Stimulated activated naive CD8-positive, alpha-beta T cell treated with anti-CD3 and anti-CD28 coated beads, Interleukin-15, Interleukin-2, amounts not matched to agents 100 ng/mL and 50 ng/mL, for 24 hours (primary cell): Measurements from ENCODE around the gene POLH.
A peak's percentile ranks its signal among the peaks of the same experiment; 100 is the strongest.
"Not testable (repeated sequence)": the region's sequence is repeated elsewhere in the genome, so short reads cannot be mapped to it uniquely, and the experiment has no call there.

ENCODE experiments used
- H3K27ac Mint-ChIP-seq: one replicate; pipeline ENCODE4 v1.8.0; 2021; ENCODE audit warnings: mild to moderate bottlenecking, mixed read lengths
- H3K27me3 Mint-ChIP-seq: one replicate; pipeline ENCODE4 v1.8.0; 2021; ENCODE audit warnings: mixed read lengths
- H3K36me3 Mint-ChIP-seq: one replicate; pipeline ENCODE4 v1.8.0; 2021; ENCODE audit warnings: low read depth, mixed read lengths
- H3K4me1 Mint-ChIP-seq: one replicate; pipeline ENCODE4 v1.8.0; 2021; ENCODE audit warnings: low read depth, mixed read lengths
- H3K4me3 Mint-ChIP-seq: one replicate; pipeline ENCODE4 v1.8.0; 2021; ENCODE audit warnings: mild to moderate bottlenecking, mixed read lengths
- H3K9me3 Mint-ChIP-seq: one replicate; pipeline ENCODE4 v1.8.0; 2021; ENCODE audit warnings: mixed read lengths

POLH gene

GRCh38 chr6:43582911-43583310, 6.9 kb downstream of the POLH start:
- Mint-ChIP-seq H3K4me1 (peaks cover 34% of the 10 kb centered on the region), H3K36me3 (peaks cover 65% of the 10 kb centered on the region), H3K27ac (no peak overlapping the region), H3K27me3 (no peaks in the 10 kb centered on the region), H3K9me3 (no peaks in the 10 kb centered on the region), H3K4me3 (no peak overlapping the region)

DNA sequence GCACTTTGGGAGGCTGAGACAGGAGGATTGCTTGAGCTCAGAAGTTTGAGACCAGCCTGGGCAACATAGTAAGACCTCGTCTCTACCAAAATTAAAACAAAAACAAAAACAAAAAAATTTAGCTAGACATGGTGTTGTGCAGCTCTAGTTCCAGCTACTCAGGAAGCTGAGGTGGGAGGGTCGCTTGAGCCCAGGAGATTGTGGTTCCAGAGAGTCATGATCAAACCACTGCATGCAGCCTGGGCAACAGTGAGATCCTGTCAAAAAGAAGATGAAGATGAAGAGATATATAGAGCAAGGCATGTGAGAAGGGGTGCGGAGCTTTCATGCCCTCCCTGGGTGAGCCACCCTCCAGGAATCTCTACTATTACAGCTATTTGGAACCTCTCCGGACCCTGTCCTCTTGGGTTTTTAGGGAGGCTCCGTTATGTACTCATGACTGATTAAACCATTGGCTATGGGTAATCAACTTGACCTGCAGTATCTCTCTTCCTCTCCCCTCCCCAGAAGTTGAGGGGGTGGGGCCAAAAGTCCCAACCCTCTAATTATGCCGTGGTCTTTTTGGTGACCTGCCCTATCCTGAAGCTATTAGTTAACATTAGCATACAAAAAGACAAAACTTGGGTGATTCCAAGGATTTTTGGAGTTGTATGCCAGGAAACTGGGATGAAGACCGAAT, 9.0 kb downstream of the POLH start:
- H3K27ac Mint-ChIP-seq = no peak overlapping the region
- peaks cover 17% of the 10 kb centered on the region for H3K4me1 Mint-ChIP-seq
- H3K27me3 Mint-ChIP-seq = no peaks in the 10 kb centered on the region
- H3K36me3 Mint-ChIP-seq = peaks cover 65% of the 10 kb centered on the region
- H3K9me3 Mint-ChIP-seq = no peaks in the 10 kb centered on the region
- no peak overlapping the region for H3K4me3 Mint-ChIP-seq

GRCh38 chr6:43588194-43588593, 12.2 kb downstream of the POLH start:
- H3K27ac Mint-ChIP-seq = no peak overlapping the region
- peaks cover 68% of the 10 kb centered on the region for H3K36me3 Mint-ChIP-seq
- H3K4me1 Mint-ChIP-seq = peaks cover 17% of the 10 kb centered on the region
- no peaks in the 10 kb centered on the region for H3K9me3 Mint-ChIP-seq
- no peaks in the 10 kb centered on the region for H3K27me3 Mint-ChIP-seq
- H3K4me3 Mint-ChIP-seq = no peak overlapping the region

DNA sequence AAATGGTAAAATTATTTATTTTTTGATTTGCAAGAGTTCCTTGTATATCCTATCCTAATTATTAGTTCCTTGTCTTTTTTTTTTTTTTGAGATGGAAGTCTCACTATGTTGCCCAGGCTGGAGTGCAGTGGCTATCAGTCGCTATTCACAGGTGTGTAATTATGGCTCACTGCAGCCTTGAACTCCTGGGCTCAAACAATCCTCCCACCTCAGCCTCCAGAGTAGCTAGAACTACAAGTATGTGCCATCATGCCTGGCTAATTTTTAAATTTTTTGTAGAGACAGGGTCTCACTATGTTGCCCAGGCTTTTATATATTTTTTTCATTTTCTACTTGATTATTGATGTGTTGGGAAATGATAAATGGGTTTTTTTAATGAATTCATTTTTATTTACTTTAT, 13.6 kb downstream of the POLH start:
- not testable (repeated sequence) for H3K4me3 Mint-ChIP-seq, H3K4me1 Mint-ChIP-seq, H3K27ac Mint-ChIP-seq, H3K9me3 Mint-ChIP-seq, H3K27me3 Mint-ChIP-seq
- peaks cover 57% of the 10 kb centered on the region for H3K36me3 Mint-ChIP-seq

DNA sequence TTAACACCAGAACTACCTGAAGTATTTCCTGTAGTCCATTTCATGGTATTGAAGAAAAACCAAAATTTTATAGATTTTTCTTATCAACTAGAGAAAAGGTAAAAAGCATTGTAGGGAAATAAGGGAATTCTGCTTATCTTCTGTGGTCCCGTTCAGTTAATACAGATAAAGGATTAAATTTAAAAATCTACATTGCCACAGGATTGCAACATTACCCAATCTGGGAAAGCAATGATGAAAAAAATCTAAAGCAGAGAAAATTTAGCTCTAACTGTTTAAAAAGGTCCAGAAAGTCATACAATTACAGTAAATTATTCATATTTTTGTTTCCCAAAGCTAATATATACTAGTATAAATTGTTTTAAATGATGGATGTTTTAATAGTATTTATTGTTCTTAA, 18.0 kb downstream of the POLH start:
- Mint-ChIP-seq H3K9me3 (no peaks in the 10 kb centered on the region), H3K4me3 (no peak overlapping the region), H3K4me1 (no peaks in the 10 kb centered on the region), H3K36me3 (peaks cover 44% of the 10 kb centered on the region), H3K27ac (no peak overlapping the region), H3K27me3 (no peaks in the 10 kb centered on the region)

DNA sequence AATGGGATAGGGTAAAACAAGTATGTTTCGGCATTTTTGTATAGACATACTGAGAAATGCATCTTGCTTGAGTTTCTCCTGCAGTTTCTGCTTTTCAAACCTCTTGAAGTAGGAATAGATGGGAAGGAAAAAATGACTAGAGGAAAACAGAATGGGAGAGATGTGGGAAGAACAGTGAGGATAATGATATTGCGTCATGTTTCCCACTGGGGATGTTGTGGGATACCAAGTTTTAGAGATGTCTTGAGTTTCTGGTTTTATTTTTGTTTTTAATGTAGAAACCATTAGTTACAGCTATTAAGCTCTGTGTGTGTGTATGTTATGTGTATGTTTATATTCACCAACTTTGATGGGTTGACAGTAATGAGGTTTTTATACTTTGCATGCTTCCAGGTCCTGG, 24.6 kb downstream of the POLH start:
- Mint-ChIP-seq H3K36me3 (peaks cover 54% of the 10 kb centered on the region), H3K27ac (no peak overlapping the region)

DNA sequence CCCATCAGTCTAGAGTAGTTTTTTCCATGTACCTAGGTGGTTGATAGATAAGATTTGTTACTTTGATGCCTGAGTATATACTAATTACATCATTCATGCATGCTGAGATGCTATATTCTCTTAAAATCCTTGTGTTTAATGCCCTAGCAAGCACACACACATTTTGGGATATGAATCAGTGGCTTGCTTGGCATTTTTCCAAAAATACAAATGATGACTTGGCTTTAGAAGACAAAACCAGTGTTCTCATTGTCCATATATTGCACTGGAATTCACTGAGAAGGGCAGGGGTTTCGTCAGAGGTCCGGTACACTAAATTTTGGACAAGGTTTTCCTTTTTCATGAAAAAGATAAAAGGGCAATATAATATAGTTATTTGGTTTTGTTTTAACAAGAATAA, 28.2 kb downstream of the POLH start:
- Mint-ChIP-seq H3K4me3 (no peak overlapping the region), H3K27me3 (no peaks in the 10 kb centered on the region), H3K27ac (no peak overlapping the region), H3K4me1 (no peaks in the 10 kb centered on the region), H3K9me3 (no peaks in the 10 kb centered on the region), H3K36me3 (peaks cover 51% of the 10 kb centered on the region)

More for the DNA sequence above, 24.6 kb downstream of the POLH start:
- Mint-ChIP-seq H3K4me3 (no peak overlapping the region), H3K9me3 (no peaks in the 10 kb centered on the region), H3K27me3 (no peaks in the 10 kb centered on the region), H3K4me1 (no peaks in the 10 kb centered on the region)

- peaks cover 53% of the 10 kb centered on the region for H3K36me3 Mint-ChIP-seq
- H3K4me1 Mint-ChIP-seq = no peaks in the 10 kb centered on the region
- H3K4me3 Mint-ChIP-seq = no peak overlapping the region
- no peaks in the 10 kb centered on the region for H3K9me3 Mint-ChIP-seq
- no peaks in the 10 kb centered on the region for H3K27me3 Mint-ChIP-seq
- no peak overlapping the region for H3K27ac Mint-ChIP-seq
Observed at GRCh38 chr6:43606019-43606418, 30.0 kb downstream of the POLH start.

GRCh38 chr6:43608310-43608763, 32.4 kb downstream of the POLH start:
- Mint-ChIP-seq H3K36me3 (peaks cover 50% of the 10 kb centered on the region), H3K4me3 (no peak overlapping the region), H3K27me3 (no peaks in the 10 kb centered on the region), H3K27ac (no peak overlapping the region), H3K9me3 (no peaks in the 10 kb centered on the region), H3K4me1 (no peaks in the 10 kb centered on the region)

GRCh38 chr6:43608807-43609206, 32.8 kb downstream of the POLH start:
- Mint-ChIP-seq H3K27ac (no peak overlapping the region), H3K4me3 (no peak overlapping the region), H3K27me3 (no peaks in the 10 kb centered on the region), H3K9me3 (no peaks in the 10 kb centered on the region), H3K4me1 (no peaks in the 10 kb centered on the region), H3K36me3 (peaks cover 50% of the 10 kb centered on the region)

GRCh38 chr6:43609402-43609801, 33.4 kb downstream of the POLH start:
- no peaks in the 10 kb centered on the region for H3K9me3 Mint-ChIP-seq
- peaks cover 46% of the 10 kb centered on the region for H3K36me3 Mint-ChIP-seq

DNA sequence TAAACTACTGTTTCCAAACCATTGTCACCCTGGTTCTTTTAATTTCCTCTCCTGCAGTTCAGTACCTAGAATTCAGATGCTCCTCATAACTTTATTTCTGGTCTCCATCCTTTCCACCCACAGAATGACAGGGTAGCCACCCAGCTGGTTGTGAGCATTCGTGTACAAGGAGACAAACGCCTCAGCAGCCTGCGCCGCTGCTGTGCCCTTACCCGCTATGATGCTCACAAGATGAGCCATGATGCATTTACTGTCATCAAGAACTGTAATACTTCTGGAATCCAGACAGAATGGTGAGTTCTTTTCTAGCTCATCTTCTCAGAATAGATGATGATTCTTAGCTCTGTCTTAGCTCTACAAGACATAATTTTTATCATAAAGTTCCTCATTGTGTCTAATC, 34.4 kb downstream of the POLH start:
- Mint-ChIP-seq H3K27ac (no peak overlapping the region), H3K9me3 (no peaks in the 10 kb centered on the region), H3K4me3 (no peak overlapping the region), H3K36me3 (peaks cover 41% of the 10 kb centered on the region), H3K4me1 (no peaks in the 10 kb centered on the region), H3K27me3 (no peaks in the 10 kb centered on the region)

More at GRCh38 chr6:43609402-43609801, 33.4 kb downstream of the POLH start:
- no peaks in the 10 kb centered on the region for H3K4me1 Mint-ChIP-seq
- no peaks in the 10 kb centered on the region for H3K27me3 Mint-ChIP-seq
- H3K4me3 Mint-ChIP-seq = no peak overlapping the region
- H3K27ac Mint-ChIP-seq = no peak overlapping the region

- no peaks in the 10 kb centered on the region for H3K27me3 Mint-ChIP-seq
Observed at GRCh38 chr6:43613721-43614395, 37.9 kb downstream of the POLH start.

GRCh38 chr6:43614396-43614730, 38.4 kb downstream of the POLH start:
- H3K27ac Mint-ChIP-seq = no peak overlapping the region
- H3K36me3 Mint-ChIP-seq = peaks cover 28% of the 10 kb centered on the region

More at GRCh38 chr6:43613721-43614395, 37.9 kb downstream of the POLH start:
- Mint-ChIP-seq H3K4me1 (no peaks in the 10 kb centered on the region), H3K27ac (peak overlapping the region; percentile 27), H3K4me3 (no peak overlapping the region), H3K9me3 (no peaks in the 10 kb centered on the region), H3K36me3 (peaks cover 27% of the 10 kb centered on the region)

DNA sequence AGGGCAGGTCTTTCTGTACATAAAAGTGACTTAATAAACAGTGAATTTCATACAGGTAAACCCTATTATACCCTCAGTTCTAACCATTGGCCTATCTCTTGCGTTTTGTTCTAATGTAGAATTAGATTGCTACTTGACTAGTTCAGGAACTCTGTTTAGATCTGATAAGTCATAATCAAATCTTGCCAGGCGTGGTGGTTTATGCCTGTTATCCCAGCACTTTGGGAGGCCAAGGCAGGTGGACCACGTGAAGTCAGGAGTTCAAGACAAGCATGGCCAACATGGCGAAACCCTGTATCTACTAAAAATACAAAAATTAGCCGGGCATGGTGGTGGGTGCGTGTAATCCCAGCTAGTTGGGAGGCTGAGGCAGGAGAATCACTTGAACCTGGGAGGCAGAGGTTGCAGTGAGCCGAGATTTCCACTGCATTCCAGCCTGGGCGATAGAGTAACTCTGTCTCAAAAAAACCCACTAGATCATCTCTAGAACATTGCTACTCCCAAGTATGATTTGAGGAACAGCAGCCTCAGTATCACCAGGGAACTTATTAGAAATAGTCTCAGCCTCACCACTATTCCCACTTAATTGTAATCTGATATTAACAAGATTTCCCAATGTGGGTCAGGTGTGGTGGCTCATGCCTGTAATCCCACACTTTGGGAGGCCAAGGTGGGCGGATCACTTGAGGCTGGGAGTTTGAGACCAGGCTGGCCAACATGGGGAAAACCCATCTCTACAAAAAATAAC, 40.9 kb downstream of the POLH start:
- Mint-ChIP-seq H3K27me3 (no peaks in the 10 kb centered on the region), H3K4me1 (no peaks in the 10 kb centered on the region), H3K9me3 (no peaks in the 10 kb centered on the region), H3K4me3 (no peak overlapping the region), H3K36me3 (peaks cover 17% of the 10 kb centered on the region), H3K27ac (no peak overlapping the region)

More at GRCh38 chr6:43614396-43614730, 38.4 kb downstream of the POLH start:
- Mint-ChIP-seq H3K4me1 (no peaks in the 10 kb centered on the region), H3K4me3 (no peak overlapping the region), H3K9me3 (no peaks in the 10 kb centered on the region), H3K27me3 (no peaks in the 10 kb centered on the region)
